DOHH2 (cell line): ENCODE data around the gene POLR2B.
"Not testable (repeated sequence)": the region's sequence is repeated elsewhere in the genome, so short reads cannot be mapped to it uniquely, and the experiment has no call there.

Experiments
- H3F3A ChIP-seq: fragments of 200-600 bp; sonication (generic), shearing (Covaris generic); 2 replicates; pipeline ENCODE4 v1.6.0; 2016; ENCODE audit warnings: antibody characterized with exemption, mild to moderate bottlenecking; ENCODE audit not compliant: control insufficient read depth, insufficient read depth
- H3K27ac ChIP-seq: fragments of 200-600 bp; sonication (generic); 2 replicates; pipeline ENCODE4 v1.5.1; 2014; ENCODE audit warnings: low read depth, mild to moderate bottlenecking, low read length, moderate library complexity
- H3K27me3 ChIP-seq: fragments of 200-600 bp; sonication (generic); 2 replicates; pipeline ENCODE4 v1.6.1; 2014; ENCODE audit warnings: mild to moderate bottlenecking, low read length, mixed read lengths; ENCODE audit not compliant: control insufficient read depth
- H3K36me3 ChIP-seq: fragments of 200-600 bp; sonication (generic); 2 replicates; pipeline ENCODE4 v1.6.1; 2014; ENCODE audit warnings: mild to moderate bottlenecking, low read length, moderate library complexity, mixed read lengths; ENCODE audit not compliant: control insufficient read depth
- H3K4me1 ChIP-seq: fragments of 200-600 bp; sonication (generic); 2 replicates; pipeline ENCODE4 v1.6.1; 2014; ENCODE audit warnings: mild to moderate bottlenecking, low read length, mixed read lengths; ENCODE audit not compliant: control insufficient read depth
- H3K4me2 ChIP-seq: fragments of 200-600 bp; sonication (generic); 2 replicates; pipeline ENCODE4 v1.6.0; 2014; ENCODE audit warnings: mild to moderate bottlenecking, low read length, moderate library complexity
- H3K4me3 ChIP-seq: fragments of 200-600 bp; sonication (generic); 2 replicates; pipeline ENCODE4 v1.5.1; 2014; ENCODE audit warnings: mild to moderate bottlenecking, low read length, mixed read lengths
- H3K79me2 ChIP-seq: fragments of 200-600 bp; sonication (generic); 2 replicates; pipeline ENCODE4 v1.6.1; 2014; ENCODE audit warnings: mild to moderate bottlenecking, low read length, mixed read lengths; ENCODE audit not compliant: control insufficient read depth
- H3K9me2 ChIP-seq: fragments of 200-600 bp; sonication (generic); replicated peaks from 2 replicates; pipeline ENCODE4 v1.6.1; 2014; ENCODE audit warnings: mild to moderate bottlenecking, low read length, mixed read lengths; ENCODE audit not compliant: control insufficient read depth
- H3K9me3 ChIP-seq: fragments of 200-600 bp; sonication (generic); 2 replicates; pipeline ENCODE4 v1.6.1; 2014; ENCODE audit warnings: antibody characterized with exemption, low read length, mixed read lengths; ENCODE audit not compliant: control insufficient read depth, insufficient read depth
- H4K20me1 ChIP-seq: fragments of 200-600 bp; sonication (generic); 2 replicates; pipeline ENCODE4 v1.6.0; 2014; ENCODE audit warnings: low read depth, mild to moderate bottlenecking, antibody characterized with exemption, low read length, moderate library complexity; ENCODE audit not compliant: control insufficient read depth, insufficient read depth
- CTCF ChIP-seq: fragments of 200-600 bp; sonication (generic); IDR thresholded peaks from one replicate; pipeline ENCODE4 v1.5.1; 2014; ENCODE audit warnings: antibody characterized with exemption, mild to moderate bottlenecking, low read depth, low read length; ENCODE audit not compliant: poor library complexity, severe bottlenecking
- EZH2phosphoT487 ChIP-seq: fragments of 200-600 bp; sonication (generic); IDR thresholded peaks from 2 replicates; pipeline ENCODE4 v1.6.1; 2017; ENCODE audit warnings: borderline replicate concordance, mild to moderate bottlenecking, antibody characterized with exemption, low read length, moderate library complexity, mixed read lengths

The POLR2B gene

DNA sequence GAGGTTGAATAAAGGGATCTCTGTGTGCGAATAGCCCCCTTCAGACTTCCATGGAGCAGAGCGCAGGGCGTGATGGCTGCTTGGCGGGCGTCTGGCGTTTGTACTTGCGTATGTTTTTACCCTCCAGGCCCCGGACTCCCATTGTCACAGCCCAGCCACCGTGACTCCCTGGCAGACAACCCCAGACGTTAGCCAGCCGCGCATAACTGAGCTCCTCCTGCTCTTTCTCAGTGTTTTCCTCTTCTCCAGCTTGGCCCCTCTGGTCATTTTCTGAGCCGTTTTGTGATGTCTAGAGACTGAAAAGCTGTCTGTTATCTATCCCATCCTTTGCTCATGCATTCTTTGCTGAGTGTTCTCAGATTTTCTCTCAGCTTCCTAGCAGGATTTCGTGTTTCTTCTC is 77.2 kb downstream of the POLR2B start:
- Histone ChIP-seq H3K79me2 (no peaks in the 10 kb centered on the region), H3K4me1 (no peaks in the 10 kb centered on the region), H3K4me2 (no peak overlapping the region), H3F3A (no peaks in the 10 kb centered on the region), H4K20me1 (no peaks in the 10 kb centered on the region), H3K9me3 (no peaks in the 10 kb centered on the region), H3K27ac (no peak overlapping the region), H3K9me2 (no peaks in the 10 kb centered on the region), H3K36me3 (no peaks in the 10 kb centered on the region), H3K27me3 (0 out of 2 replicates have a peak, but pooled peaks cover 3% of the 10 kb centered on the region), H3K4me3 (no peak overlapping the region)
- TF ChIP-seq CTCF (no peak), EZH2phosphoT487 (no peak)

GRCh38 chr4:57059890-57060716 is 81.4 kb downstream of the POLR2B start:
- no peaks in the 10 kb centered on the region for H3K79me2 ChIP-seq
- no peaks in the 10 kb centered on the region for H3K36me3 ChIP-seq
- no peaks in the 10 kb centered on the region for H4K20me1 ChIP-seq
- no peak overlapping the region for H3K4me2 ChIP-seq
- H3F3A ChIP-seq: no peaks in the 10 kb centered on the region
- H3K27ac ChIP-seq: no peak overlapping the region
- TF ChIP-seq CTCF (no peak), EZH2phosphoT487 (no peak)
- H3K9me2 ChIP-seq: no peaks in the 10 kb centered on the region
- peaks cover 14% of the 10 kb centered on the region; the same call in 1 of the 2 replicates for H3K27me3 ChIP-seq
- no peak overlapping the region for H3K4me3 ChIP-seq
- H3K4me1 ChIP-seq: no peaks in the 10 kb centered on the region
- no peaks in the 10 kb centered on the region for H3K9me3 ChIP-seq

DNA sequence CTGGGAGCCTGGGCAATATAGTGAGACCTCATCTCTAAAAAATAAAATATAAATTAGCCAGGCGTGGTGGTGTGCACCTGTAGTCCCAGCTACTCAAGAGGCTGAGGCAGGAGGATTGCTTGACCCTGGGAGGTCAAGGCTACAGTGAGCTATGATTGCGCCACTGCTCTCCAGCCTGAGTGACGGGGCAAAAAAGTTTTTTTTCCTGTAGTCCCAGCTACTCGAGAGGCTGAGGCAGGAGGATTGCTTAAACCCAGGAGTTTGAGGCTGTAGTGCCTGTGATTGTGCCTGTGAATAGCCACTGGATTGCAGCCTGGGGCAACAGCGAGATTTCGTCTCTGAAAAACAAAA is 82.0 kb downstream of the POLR2B start:
- H3K79me2 ChIP-seq, H3K36me3 ChIP-seq: not testable (repeated sequence)

GRCh38 chr4:57061395-57061794 is 82.7 kb downstream of the POLR2B start:
- H3K4me2 ChIP-seq: no peak overlapping the region
- H3K36me3 ChIP-seq: no peaks in the 10 kb centered on the region
- no peak overlapping the region for H3K27ac ChIP-seq

More for the DNA sequence above, 82.0 kb downstream of the POLR2B start:
- H3F3A ChIP-seq, H3K4me2 ChIP-seq, H4K20me1 ChIP-seq, H3K4me1 ChIP-seq, H3K4me3 ChIP-seq, H3K9me2 ChIP-seq, H3K27ac ChIP-seq, H3K9me3 ChIP-seq: not testable (repeated sequence)
- peaks cover 14% of the 10 kb centered on the region; the same call in 1 of the 2 replicates for H3K27me3 ChIP-seq

More at GRCh38 chr4:57061395-57061794, 82.7 kb downstream of the POLR2B start:
- no peaks in the 10 kb centered on the region for H3K4me1 ChIP-seq
- no peaks in the 10 kb centered on the region for H3K9me2 ChIP-seq
- no peak for TF ChIP-seq CTCF
- TF ChIP-seq EZH2phosphoT487: no peak
- no peaks in the 10 kb centered on the region for H4K20me1 ChIP-seq
- no peak overlapping the region for H3K4me3 ChIP-seq
- H3F3A ChIP-seq: no peaks in the 10 kb centered on the region
- peaks cover 16% of the 10 kb centered on the region for H3K27me3 ChIP-seq
- H3K79me2 ChIP-seq: no peaks in the 10 kb centered on the region
- H3K9me3 ChIP-seq: no peaks in the 10 kb centered on the region
